ENCODE measurements around the gene PPDPF.
A peak's percentile ranks its signal among the peaks of the same experiment; 100 is the strongest.

Gene PPDPF

DNA sequence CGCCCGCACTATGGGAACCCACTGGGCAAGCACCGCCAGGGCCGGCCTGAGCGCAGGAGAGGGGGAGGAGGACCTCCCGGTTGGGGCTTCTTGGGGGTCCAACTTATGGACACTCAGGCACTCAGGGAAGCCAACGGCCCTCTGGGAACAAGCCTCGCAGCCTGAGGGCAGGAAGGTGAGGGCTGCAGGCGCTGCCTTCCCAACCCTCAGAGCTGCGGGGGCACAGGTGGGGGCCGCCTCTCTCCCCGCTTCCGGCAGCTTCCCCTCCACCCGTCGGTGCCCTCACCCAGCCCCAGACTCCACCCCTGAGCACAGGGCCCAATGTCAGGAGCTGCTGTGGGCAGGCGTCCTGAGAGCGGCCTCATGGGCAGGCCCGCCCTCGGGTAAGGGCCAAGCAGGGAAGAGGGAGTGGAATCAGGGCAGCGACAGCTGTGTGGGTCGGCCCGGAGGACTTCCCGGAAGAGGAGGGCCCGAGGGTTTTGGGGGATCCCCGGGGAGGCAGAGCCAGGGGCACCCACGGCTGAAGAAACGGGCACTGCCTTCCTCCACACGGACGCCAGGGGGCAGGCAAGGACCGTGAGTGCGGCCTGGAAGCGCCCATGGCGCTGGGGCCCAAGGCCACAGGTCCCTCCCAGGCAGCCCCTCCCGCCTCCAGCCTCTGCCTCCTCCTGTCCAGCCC, 17.1 kb downstream of the PPDPF start:
- peak; percentile 85 to 86 for DNase-seq (ENCODE audit: low read depth in 2 of 2)

DNA sequence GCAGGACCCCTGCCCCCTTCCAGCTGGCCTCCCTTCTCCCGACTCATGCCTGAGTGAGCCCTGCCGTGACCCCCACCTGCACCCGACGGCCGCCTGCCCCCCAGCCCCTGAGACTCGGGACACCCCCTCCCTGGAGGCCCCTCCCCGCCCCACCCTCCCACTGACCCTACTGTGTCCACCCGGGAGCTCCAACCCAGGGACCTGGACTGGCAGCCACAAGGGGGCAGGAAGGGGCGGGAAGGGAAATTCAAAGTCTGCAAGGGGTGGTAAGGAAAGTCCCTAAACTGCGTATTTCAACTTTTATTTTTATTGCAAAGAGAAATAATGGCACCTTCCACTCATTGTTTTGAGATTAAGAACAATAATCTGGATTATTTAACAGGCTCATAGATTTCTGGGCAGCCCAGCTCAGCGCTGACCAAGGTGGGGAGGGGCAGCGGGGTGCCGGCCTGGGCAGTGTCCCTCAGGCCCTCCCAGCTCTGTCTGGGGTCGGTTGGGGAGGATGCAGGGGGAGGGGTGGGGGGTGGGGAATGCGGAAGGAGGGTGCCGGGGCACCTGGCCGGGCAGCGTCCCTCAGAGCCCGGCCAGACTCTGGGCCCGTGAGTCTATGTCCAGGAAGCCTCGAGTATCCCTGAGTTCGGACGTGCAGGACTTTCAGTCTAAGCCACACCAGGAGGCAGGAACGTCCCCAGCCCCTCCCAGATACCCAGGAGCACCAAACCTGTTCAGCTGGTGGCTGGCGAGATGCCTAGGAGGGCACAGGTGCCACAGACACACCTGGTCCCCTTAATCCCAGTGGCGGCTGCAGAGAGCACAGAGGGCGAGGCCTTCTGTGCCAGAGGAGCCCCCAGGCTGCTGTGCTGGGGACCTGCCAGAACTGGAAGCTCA, 17.9 kb downstream of the PPDPF start:
- no peak for DNase-seq (ENCODE audit: low read depth in 2 of 2)

DNA sequence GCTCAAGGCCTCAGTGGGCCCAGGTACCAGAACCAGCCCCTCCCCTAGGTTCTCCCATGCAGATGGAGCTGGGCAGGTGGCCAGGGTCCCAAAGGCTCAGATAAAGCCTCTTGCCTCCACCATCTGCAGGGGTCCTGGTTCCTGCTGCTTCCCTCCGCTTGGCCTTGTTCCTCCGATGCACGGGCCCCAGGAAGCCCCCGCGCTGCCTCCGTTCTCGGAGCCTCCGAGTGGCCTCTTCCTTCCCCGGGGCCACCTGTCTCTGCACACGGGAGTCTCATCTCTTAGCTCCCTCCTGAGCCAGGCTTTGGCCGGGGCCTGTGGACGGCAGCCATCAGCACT, 18.5 kb downstream of the PPDPF start:
- DNase-seq (ENCODE audit: low read depth in 2 of 2), result no peak

DNA sequence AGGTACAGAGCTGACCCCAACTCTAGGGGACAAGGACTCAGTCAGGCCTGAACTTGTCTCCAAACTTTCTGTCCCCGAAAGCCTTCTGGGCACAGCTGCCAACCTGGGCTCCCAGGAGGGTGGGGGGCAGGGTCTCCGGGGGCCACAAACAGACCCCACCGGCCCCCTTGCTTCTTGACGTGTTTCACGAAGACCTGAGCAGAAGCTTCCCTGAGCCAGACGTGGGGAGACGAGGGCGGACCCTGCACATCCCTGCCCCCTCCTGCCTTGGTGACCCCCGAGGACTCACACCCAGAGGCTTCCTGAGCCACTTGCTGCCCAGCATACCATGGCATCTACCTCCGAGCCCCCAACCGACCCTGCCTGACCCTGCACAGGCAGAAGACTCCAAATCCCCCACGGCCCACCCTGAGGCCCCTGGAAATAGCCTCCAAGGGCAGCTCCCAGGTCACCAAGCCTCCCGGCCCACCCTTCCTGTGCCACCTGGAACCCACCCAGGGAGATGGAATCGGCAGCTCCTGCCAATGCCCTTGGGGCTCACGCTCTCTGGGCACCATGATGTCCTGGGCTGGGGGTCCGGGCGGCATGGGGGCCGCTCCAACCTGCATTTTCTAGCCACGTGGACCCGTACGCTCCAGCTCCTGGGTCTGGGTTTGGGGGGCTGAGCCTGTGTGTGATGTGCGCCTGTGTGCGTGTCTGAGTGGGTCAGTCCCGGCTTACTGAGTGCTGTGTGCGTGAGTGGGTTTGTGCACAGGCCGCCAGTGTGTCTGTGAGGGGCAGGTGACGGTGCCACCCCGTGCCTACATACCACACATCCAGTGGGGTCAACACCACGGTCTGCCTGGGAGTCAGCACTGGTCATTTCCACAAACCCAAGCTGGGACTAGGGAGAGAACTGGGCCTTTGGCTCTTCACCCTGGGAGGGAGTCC, 19.1 kb downstream of the PPDPF start:
- no peak for DNase-seq (ENCODE audit: low read depth in 2 of 2)

DNA sequence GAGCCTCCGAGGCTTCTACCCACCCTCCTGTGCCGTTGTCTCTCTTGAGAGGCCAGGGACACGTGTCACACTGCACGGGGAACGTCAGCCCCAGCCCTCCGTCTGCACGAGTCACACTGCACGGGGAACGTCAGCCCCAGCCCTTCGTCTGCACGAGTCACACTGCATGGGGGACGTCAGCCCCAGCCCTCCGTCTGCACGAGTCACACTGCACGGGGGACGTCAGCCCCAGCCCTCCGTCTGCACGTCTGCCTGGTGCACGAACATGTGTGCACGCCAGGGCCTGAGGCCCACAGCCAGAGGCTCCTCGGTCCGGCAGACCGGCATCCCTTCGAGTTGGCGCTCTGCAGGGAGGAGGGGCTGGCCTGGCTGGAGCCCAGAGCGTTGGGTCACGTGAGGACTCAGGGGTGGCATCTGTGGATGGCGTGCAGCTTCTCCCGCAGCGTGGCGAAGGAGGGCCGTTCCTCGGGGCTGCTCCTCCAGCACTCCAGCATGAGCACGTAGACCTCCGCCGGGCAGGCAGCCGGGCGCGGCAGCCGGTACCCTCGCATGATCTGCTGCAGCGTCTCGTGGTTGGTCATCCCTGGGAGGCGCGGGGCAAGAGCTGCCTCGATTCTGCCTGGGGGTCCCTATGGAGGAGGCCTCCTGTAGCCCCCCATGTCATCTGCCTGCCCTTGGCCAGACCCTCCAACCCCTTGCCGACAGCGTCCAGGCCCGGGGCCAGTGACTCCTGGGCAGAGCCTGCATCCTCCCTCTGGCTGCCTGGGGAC, 20.0 kb downstream of the PPDPF start:
- no peak for DNase-seq (ENCODE audit: low read depth in 2 of 2)

DNA sequence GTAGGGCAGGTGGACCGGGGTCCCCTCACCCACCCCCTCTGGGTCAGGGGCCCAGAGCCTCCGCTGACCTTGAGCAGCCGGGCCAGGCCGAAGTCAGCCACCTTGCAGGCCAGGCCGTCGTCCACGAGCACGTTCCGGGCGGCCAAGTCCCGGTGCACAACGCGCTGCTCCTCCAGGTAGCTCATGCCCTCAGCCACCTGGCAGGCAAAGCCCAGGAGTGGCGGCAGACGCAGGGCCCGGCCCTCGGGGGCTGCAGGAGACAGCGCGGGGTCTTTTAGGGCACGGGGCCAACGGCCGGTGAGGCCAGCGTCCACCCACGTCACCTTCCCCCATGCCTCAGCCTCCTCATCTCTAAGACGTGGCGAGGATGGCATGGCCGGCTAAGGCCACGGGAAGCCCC, 20.8 kb downstream of the PPDPF start:
- no peak for DNase-seq (ENCODE audit: low read depth in 2 of 2)

DNA sequence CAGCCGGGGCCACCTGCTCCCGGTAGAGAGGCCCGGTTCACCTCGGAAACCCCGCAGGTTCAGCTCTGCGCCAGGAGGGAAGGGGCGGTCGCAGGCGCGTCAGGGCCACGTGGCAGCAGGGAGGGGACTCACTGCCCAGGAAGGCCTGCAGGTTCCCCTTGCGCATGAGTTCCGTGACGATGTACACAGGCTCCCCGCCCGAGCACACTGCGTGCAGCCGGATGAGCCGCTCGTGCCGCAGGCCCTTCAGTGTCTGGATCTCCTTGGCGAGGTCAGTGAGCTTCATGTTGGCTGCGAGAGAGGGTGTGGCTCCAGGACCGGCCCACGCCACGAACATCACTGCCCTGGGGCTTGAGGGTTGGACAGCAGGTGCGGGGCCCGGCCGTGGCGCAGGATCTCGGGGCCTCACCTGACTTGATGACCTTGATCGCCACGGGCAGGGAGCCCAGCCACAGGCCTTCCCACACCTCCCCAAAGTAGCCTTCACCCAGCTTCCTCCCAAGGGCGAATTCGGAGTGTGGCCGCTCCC, 21.5 kb downstream of the PPDPF start:
- no peak for DNase-seq (ENCODE audit: low read depth in 2 of 2)

DNA sequence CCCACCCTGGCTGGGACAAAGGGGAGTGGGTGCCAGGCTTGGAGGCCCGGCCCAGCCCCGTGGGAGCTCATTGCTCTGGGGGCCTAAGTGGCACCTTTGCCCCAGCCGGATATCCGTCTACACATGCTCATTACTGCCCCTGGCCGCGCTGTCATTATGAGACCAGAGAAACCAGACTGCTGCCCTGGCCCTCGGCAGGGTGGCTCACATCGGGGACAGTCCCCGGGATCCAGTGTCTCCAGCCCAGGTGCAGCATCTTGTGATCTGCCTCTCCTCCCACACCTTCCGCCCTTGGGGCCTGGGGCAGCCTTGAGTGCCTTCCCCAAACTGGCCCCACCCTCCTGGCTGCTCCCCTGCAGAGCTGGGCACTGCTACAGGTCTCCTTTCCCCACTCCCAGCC, 22.1 kb downstream of the PPDPF start:
- DNase-seq (ENCODE audit: low read depth in 2 of 2), result no peak

DNA sequence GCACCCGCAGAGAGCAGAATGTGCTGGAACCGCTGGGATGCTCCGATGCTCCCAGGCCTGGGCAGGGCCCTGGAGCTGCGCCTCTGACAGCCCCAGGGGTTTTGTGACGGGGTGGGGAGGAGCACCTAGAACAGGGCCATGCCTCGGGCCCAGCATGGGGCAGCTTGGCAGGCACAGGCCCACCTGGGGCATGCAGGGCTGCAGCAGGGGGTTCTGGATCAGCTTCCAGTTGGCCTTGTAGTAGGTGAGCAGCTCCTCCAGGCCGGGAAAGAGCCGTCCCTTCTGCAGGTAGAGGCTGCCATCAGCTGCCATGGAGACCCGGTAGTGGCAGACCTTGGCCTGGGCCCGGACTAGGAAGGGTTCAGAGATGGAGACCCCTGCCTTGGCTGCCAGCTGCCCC, 22.6 kb downstream of the PPDPF start:
- no peak for DNase-seq (ENCODE audit: low read depth in 2 of 2)

DNA sequence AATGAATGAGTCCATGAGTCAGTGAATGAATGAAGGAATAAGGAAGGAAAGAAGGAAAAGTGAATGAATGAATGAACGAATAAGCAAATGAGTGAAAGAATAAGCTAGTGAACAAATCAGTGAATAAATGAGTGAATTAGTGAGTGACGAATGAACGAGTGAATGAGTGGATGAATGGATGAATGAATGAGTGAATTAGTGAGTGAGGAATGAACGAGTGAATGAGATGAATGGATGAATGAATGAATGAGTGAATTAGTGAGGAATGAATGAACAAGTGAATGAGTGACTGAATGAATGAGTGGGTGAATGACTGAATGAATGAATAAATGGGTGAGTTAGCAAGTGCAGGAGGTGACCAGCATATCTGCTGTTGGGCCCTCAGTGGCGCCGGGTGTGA, 23.2 kb downstream of the PPDPF start:
- no peak for DNase-seq (ENCODE audit: low read depth in 2 of 2)

DNA sequence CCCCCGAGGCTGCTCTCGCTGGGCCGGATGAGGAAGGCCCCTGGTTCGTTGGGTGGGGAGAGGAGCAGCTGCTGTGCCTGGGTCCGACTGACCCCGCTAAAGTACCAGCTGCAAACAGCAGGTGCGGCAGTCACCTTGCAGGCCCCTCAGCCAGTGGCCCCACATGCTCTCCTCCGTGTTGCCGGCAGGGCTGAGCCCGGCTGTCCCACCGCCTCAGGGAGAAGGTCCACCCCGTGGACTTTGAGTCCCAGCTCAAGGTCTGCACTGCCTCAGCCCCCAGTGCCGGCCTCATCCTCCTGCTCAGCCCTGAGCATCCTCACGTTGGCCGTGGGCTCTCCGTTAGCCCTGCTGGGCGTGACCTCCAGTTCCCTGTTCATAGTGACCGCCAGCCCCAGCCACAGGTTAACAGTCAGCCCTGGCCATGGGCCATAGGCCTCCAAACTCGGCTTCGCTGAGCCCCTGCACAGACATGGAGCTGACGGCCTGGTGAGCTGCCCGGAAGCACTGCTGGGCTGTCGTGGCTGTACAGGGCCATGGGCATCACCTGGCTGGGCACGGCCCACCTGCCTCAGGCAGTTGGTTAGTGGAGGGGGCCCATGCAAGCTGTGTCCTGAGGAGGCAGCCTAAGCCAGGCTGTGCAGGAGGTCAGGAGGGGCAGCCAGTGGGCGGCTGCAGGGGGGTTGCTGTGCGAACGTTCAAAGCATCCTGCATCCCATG, 23.8 kb downstream of the PPDPF start:
- no peak for DNase-seq (ENCODE audit: low read depth in 2 of 2)

DNA sequence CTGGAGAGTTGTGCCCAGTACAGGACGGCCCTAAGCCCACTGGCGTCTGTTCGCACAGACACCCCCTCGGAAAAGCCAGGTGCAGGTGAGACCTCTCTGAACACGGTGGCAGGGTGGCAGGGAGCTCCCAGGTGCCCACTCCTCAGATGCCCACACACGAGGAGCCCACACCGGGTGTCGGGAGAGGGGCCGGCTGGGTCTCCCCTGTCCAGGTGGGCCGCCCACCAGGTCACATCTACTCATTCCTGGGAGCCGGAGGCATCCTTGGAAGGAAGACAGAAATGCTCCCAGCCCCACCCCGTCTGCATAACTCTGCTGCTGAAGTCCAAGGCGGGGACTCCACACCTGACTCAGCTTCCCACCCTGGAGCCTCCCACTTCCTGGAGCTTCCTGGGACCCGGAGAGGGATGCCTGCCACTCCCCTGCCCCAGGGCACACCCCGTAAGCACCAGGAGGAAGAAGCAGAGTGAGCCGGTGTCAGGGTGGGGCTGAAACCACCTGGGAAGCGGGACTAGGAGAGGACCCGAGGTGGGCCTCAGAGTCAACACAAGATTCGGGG, 24.5 kb downstream of the PPDPF start:
- no peak for DNase-seq (ENCODE audit: low read depth in 2 of 2)

DNA sequence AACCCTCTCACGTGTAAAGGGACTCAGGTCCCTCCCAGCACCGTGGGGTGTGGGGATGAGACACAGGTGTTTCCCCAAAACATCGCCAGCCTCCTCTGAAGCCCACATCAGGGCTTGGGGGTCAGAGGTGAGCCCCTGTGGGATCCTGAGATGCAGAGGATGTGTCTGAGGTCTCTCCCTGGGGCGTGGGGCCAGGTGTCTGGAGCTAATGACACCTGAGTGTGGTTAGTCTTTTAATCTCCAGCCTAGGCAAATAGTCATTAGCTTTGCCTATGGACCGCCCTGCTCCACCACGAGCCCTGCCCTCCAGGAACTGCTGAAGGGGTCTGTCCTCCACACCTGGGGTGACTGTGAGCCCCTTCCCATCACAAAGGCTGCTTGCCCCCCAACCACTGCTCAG, 25.2 kb downstream of the PPDPF start:
- no peak for DNase-seq (ENCODE audit: low read depth in 2 of 2)

DNA sequence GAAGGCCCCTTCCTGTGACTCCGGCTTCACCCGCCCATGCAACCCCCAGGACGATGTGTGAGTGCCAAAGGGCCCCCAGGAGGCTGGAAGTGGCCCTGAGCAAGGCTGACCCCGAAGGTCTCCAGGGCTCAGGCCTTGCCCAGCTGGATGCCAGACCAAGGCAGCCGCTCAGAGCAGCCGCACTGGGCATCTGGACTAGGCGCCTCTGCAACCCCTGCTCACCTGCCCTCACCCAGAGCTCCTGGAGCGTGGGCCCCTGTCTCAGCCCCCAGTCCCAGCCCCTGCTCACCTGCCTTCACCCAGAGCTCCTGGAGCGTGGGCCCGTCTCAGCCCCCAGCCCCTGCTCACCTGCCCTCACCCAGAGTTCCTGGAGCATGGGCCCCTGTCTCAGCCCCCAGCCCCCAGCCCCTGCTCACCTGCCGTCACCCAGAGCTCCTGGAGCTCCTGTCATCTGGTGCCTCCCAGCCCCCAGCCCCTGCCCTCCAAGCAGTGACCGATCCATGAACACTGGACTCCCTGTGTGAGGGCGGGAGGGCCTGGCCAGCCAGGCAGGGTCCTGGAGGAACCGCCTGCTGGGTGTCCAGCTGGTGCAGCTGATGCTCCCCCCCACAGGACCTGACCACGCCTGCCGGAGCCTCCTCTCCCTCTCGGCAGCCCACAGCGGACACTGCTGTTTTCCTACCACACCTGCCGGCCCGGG, 25.8 kb downstream of the PPDPF start:
- DNase-seq (ENCODE audit: low read depth in 2 of 2), result no peak

DNA sequence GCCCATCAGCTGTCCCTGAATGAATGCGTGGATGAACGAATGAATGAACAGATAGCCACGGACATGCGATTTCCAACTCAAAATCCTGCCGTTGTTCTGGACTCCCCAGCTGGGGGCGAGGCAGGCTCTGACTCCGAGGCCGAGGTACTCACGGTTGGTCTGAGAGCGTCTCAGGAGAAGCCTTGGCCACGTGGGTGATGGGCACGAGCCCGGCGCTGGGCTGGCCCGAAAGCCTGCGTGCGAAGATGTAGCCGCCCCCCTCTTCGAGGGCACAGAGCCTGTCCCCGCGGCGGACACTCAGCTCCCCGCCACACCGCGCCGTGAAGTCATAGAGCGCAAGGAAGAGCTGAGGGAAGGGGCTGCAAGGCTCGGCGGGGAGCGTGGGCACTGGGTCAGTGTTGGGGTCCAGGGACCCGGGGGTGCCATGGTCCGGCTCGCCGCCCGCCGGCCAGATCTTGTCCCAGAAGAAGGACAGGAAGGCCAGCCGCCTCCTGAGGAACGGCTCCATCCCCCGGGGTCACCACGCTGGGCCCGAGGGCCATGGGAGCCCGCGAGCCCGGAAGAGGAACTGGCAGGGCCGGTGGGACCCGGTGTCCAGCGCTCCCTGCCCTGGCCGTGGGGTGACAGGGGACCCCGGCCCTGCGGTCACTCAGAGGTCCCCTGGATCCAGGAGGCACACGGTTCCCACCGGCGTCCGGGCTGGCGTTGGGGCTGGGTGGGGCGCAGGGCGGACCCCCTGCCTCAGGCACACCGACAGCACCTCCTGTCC, 26.6 kb downstream of the PPDPF start:
- no peak for DNase-seq (ENCODE audit: low read depth in 2 of 2)

DNA sequence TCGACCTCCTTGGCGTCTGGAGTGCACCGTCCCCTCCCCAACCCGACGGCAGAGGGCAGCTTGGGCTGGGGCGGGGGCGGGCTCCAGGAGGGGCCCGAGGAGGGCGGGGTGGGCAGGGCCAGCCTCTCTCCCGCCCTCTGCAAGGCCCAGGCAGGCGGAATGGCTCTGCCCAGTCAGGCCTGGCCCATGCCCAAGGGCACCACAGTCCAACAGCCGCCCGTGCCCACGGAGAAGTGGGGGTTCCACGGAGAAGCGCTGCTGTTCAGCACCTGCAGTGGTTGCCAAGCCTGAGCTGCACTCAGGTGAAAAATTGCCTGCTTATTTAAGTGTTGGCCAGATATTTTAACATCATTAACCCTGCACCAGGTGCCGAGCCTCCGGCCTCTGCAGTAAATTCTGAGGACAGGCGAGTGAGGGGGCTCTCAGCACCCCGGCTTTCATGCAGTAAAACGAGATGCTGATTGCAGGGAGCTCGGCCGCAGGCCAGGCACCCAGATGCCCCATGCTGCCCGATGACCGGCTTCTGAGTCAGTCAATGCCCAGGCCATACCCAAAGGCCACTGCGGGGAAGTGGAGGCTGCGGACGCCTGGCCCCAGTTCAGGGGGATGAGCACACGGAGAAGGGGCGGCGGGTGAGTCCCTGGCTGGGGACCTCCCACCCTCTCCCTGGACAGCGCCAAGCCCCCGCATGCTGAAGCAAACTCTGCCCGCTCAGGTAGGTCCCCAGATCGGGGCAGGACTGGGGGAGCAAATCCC, 27.3 kb downstream of the PPDPF start, which contains the start of gene SRMS:
Gene SRMS (minus strand): TSS at position 25 of the 756 bp plus-strand sequence. CDS start 286 bp downstream, outside the sequence.
- DNase-seq (ENCODE audit: low read depth in 2 of 2), result no peak

DNA sequence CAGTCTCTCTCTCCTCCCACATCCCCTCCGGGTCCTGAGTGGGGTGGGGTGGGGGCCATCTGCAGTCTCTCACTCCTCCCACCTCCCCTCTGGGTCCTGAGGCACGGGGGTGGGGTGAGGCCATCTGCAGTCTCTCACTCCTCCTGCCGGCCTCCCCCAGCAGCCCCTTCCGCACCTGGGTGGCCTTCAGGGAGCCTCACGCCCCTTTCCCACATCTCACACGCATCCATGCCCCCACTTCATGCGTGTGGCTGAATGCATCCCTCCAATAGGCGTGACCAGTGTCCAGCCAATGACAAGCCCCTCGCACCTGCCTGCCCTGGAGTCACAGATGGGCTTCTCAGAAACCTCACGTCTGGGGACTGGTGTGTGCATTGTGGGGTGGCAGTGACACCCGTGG, 28.0 kb downstream of the PPDPF start:
- DNase-seq (ENCODE audit: low read depth in 2 of 2), result no peak

DNA sequence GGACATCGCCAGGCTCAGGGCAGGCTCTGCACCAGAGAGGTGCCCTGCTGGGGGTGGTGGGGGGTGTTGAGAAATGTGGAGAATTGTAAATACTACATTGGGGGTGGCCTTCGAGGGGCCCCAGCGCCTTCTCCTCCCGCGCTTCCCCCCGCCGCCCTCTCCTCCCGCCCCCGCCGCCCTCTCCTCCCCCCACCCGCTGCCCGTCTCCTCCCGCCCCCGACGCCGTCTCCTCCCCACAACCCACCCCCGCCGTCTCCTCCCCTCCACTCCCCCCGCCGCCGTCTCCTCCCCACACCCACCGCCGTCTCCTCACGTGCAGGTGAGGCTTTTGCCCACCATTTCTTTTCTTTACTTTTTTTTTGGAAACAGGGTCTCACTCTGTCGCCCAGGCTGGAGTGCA, 28.5 kb downstream of the PPDPF start:
- DNase-seq (ENCODE audit: low read depth in 2 of 2), result no peak
